ENCODE measurements around the gene CD38. TPM values are rescaled to one million over a fixed set of nuclear protein-coding genes. Genes with fewer than 3 reads are reported as not detected.

Gene CD38
- total and polyA plus RNA-seq, 2 of the 13 experiments (the other 11 are each of a cell fraction or from before 2014, with no cell fraction given), result not detected

DNA sequence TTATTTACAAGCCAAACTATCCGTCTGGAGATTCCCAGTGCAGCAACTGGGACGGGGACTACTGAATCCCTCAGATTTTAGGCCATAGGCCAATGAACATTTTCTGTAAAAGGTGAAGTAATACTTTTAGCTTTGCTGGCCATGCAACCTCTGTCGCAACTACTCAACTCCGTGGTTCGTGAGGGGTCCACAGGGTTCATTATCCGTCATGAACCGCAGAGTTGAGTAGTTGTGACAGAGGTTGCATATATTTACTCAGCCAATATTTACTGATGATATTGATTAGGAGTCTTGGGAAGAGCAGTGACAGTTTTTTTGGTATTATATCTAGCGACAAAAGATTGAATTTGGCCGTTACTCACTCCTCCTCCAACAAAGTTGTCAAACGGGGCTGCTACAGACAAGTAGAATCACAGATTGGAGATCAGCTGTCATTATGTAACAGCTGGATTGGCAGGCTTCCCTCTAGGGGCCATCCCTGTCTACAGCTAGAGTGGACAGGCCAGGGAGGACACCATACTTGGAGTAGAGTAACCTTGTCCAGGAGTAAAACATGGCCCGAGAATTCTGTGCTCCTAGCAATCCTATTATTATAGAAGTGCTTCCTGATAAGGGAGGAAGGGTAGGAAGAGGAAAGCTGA, 37.2 kb upstream of the CD38 start (continued):
- TF ChIP-seq, protein P1, sequence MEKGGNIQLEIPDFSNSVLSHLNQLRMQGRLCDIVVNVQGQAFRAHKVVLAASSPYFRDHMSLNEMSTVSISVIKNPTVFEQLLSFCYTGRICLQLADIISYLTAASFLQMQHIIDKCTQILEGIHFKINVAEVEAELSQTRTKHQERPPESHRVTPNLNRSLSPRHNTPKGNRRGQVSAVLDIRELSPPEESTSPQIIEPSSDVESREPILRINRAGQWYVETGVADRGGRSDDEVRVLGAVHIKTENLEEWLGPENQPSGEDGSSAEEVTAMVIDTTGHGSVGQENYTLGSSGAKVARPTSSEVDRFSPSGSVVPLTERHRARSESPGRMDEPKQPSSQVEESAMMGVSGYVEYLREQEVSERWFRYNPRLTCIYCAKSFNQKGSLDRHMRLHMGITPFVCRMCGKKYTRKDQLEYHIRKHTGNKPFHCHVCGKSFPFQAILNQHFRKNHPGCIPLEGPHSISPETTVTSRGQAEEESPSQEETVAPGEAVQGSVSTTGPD (CRISPR knock-in tag; IDR thresholded peaks at IDR 0.05), result no peak
- TF ChIP-seq CBX2 (IDR thresholded peaks at IDR 0.05; ENCODE audit: low read depth, low read length), result no peak
- TF ChIP-seq CBX2 (CRISPR knock-in tag; IDR thresholded peaks at IDR 0.05; ENCODE audit: low read depth), result no peak
- no peak for TF ChIP-seq ZC3H13 (CRISPR knock-in tag; IDR thresholded peaks at IDR 0.05)
- TF ChIP-seq JUN (CRISPR knock-in tag; IDR thresholded peaks at IDR 0.05), result no peak
- no peak for TF ChIP-seq ZNF615 (CRISPR knock-in tag; IDR thresholded peaks at IDR 0.05; ENCODE audit: borderline replicate concordance)
- no peak for TF ChIP-seq ZNF264 (CRISPR knock-in tag; IDR thresholded peaks at IDR 0.05)
- no peak for TF ChIP-seq ZNF598 (CRISPR knock-in tag; IDR thresholded peaks at IDR 0.05; ENCODE audit: borderline replicate concordance)
- TF ChIP-seq REL (CRISPR knock-in tag; conservative IDR thresholded peaks at IDR 0.05), result no peak
- TF ChIP-seq, protein P2, sequence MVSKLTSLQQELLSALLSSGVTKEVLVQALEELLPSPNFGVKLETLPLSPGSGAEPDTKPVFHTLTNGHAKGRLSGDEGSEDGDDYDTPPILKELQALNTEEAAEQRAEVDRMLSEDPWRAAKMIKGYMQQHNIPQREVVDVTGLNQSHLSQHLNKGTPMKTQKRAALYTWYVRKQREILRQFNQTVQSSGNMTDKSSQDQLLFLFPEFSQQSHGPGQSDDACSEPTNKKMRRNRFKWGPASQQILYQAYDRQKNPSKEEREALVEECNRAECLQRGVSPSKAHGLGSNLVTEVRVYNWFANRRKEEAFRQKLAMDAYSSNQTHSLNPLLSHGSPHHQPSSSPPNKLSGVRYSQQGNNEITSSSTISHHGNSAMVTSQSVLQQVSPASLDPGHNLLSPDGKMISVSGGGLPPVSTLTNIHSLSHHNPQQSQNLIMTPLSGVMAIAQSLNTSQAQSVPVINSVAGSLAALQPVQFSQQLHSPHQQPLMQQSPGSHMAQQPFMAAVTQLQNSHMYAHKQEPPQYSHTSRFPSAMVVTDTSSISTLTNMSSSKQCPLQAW (CRISPR knock-in tag; IDR thresholded peaks at IDR 0.05), result no peak
- TF ChIP-seq HDAC2 (CRISPR knock-in tag; IDR thresholded peaks at IDR 0.05), result peak; percentile 54
- no peak for TF ChIP-seq ZIK1 (CRISPR knock-in tag; IDR thresholded peaks at IDR 0.05; ENCODE audit: borderline replicate concordance, low read depth)
- no peak for TF ChIP-seq SNAI1 (CRISPR knock-in tag; IDR thresholded peaks at IDR 0.05; ENCODE audit: borderline replicate concordance)
- TF ChIP-seq PITX1 (CRISPR knock-in tag; IDR thresholded peaks at IDR 0.05), result no peak
- TF ChIP-seq ONECUT2 (CRISPR knock-in tag; IDR thresholded peaks at IDR 0.05), result 0 out of 2 replicates have a peak, but pooled peaks have one; percentile 50
- TF ChIP-seq CSRNP1 (CRISPR knock-in tag; IDR thresholded peaks at IDR 0.05), result no peak
- TF ChIP-seq ZMYM4 (CRISPR knock-in tag; IDR thresholded peaks at IDR 0.05), result no peak
- peak; percentile 72; the same call in 1 of the 2 replicates for TF ChIP-seq ZGPAT (CRISPR knock-in tag; IDR thresholded peaks at IDR 0.05)
- TF ChIP-seq ZNF839 (CRISPR knock-in tag; IDR thresholded peaks at IDR 0.05; ENCODE audit: borderline replicate concordance), result no peak
- TF ChIP-seq, protein P3, sequence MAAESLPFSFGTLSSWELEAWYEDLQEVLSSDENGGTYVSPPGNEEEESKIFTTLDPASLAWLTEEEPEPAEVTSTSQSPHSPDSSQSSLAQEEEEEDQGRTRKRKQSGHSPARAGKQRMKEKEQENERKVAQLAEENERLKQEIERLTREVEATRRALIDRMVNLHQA (CRISPR knock-in tag; IDR thresholded peaks at IDR 0.05), result no peak
- TF ChIP-seq NCOA5 (CRISPR knock-in tag; IDR thresholded peaks at IDR 0.05), result no peak
- TF ChIP-seq NR0B2 (CRISPR knock-in tag; IDR thresholded peaks at IDR 0.05), result no peak
- TF ChIP-seq NR2F6 (IDR thresholded peaks at IDR 0.05), result peak; percentile 66; the same call in 1 of the 2 replicates
- TF ChIP-seq NR2F6 (CRISPR knock-in tag; IDR thresholded peaks at IDR 0.05), result peak; percentile 41; the same call in 1 of the 2 replicates
